Mesenchymal stem cell (in vitro differentiated cells and primary cell): ENCODE measurements around the gene ITGB4.
A peak's percentile ranks its signal among the peaks of the same experiment; 100 is the strongest.

ENCODE experiments used
- DNase-seq: peaks from one replicate; pipeline ENCODE4 v3.0.0-alpha.2; 2013
- H2AFZ ChIP-seq: one replicate; pipeline ENCODE4 v1.6.1; 2013; ENCODE audit warnings: low read depth, mild to moderate bottlenecking, control low read depth, inconsistent platforms, low read length, moderate library complexity
- H2AK5ac ChIP-seq: 2 replicates; pipeline ENCODE4 v1.6.1; 2013; ENCODE audit warnings: low read length, moderate library complexity, mild to moderate bottlenecking, inconsistent platforms; ENCODE audit not compliant: severe bottlenecking
- H2BK120ac ChIP-seq: one replicate; pipeline ENCODE4 v1.6.1; 2013; ENCODE audit warnings: low read depth, mild to moderate bottlenecking, inconsistent platforms, low read length, moderate library complexity
- H2BK12ac ChIP-seq, 2 experiments: one replicate each; pipeline ENCODE4 v1.6.1; 2013; ENCODE audit warnings: inconsistent platforms in 2 of 2, low read length in 2 of 2, mild to moderate bottlenecking in 2 of 2, moderate library complexity in 2 of 2, control low read depth in 1 of 2
- H2BK15ac ChIP-seq: one replicate; pipeline ENCODE4 v1.6.1; 2013; ENCODE audit warnings: mild to moderate bottlenecking, low read depth, inconsistent platforms; ENCODE audit not compliant: poor library complexity, severe bottlenecking
- H2BK5ac ChIP-seq: 2 replicates; pipeline ENCODE4 v1.6.1; 2013; ENCODE audit warnings: low read depth, mild to moderate bottlenecking, low read length, control low read depth, inconsistent platforms; ENCODE audit not compliant: poor library complexity, severe bottlenecking
- H3K14ac ChIP-seq, 2 experiments: one replicate each; pipeline ENCODE4 v1.6.1; 2013; ENCODE audit warnings: inconsistent platforms in 2 of 2, low read length in 2 of 2, control low read depth in 1 of 2, mild to moderate bottlenecking in 1 of 2, moderate library complexity in 1 of 2
- H3K18ac ChIP-seq, 2 experiments: one replicate each; pipeline ENCODE4 v1.6.1; 2013; ENCODE audit warnings: inconsistent platforms in 2 of 2, low read length in 2 of 2, control low read depth in 1 of 2, low read depth in 1 of 2, mild to moderate bottlenecking in 1 of 2
- H3K23ac ChIP-seq, 2 experiments: one replicate each; pipeline ENCODE4 v1.6.1; 2013; ENCODE audit warnings: inconsistent platforms in 2 of 2, low read length in 2 of 2, mild to moderate bottlenecking in 2 of 2, moderate library complexity in 2 of 2, control low read depth in 1 of 2
- H3K27ac ChIP-seq: 2 replicates; pipeline ENCODE4 v1.5.1; 2013; ENCODE audit warnings: mild to moderate bottlenecking, moderate library complexity, low read length, control low read depth, inconsistent platforms; ENCODE audit not compliant: poor library complexity, severe bottlenecking
- H3K27me3 ChIP-seq, 2 experiments: 2 replicates each; pipeline versions ENCODE4 v1.6.1 to v1.7.0; 2013; ENCODE audit warnings: low read length in 2 of 2, mild to moderate bottlenecking in 2 of 2, moderate library complexity in 2 of 2, control low read depth in 1 of 2, inconsistent platforms in 1 of 2; ENCODE audit not compliant: control insufficient read depth in 1 of 2, insufficient read depth in 1 of 2
- H3K36me3 ChIP-seq, 2 experiments: 2 replicates each; pipeline versions ENCODE4 v1.6.1 to v1.7.0; 2013; ENCODE audit warnings: low read length in 2 of 2, control low read depth in 1 of 2, inconsistent platforms in 1 of 2, low read depth in 1 of 2, mild to moderate bottlenecking in 1 of 2; ENCODE audit not compliant: insufficient read depth in 2 of 2, control insufficient read depth in 1 of 2
- H3K4ac ChIP-seq, 2 experiments: one replicate each; pipeline ENCODE4 v1.6.1; 2013; ENCODE audit warnings: inconsistent platforms in 2 of 2, low read length in 2 of 2, mild to moderate bottlenecking in 2 of 2, moderate library complexity in 2 of 2, control low read depth in 1 of 2, low read depth in 1 of 2
- H3K4me1 ChIP-seq: 2 replicates; pipeline ENCODE4 v1.6.1; 2013; ENCODE audit warnings: low read depth, low read length, control low read depth; ENCODE audit not compliant: control insufficient read depth, insufficient read depth
- H3K4me2 ChIP-seq: 2 replicates; pipeline ENCODE4 v1.6.1; 2013; ENCODE audit warnings: low read length, mild to moderate bottlenecking, inconsistent platforms; ENCODE audit not compliant: poor library complexity, severe bottlenecking
- H3K4me3 ChIP-seq, 2 experiments: 2 replicates each; pipeline versions ENCODE4 v1.5.1 to v1.7.0; 2013; ENCODE audit warnings: low read length in 2 of 2, mild to moderate bottlenecking in 2 of 2, control low read depth in 1 of 2, low read depth in 1 of 2; ENCODE audit not compliant: insufficient read depth in 1 of 2
- H3K79me1 ChIP-seq: replicated peaks from 2 replicates; pipeline ENCODE4 v1.6.1; 2013; ENCODE audit warnings: mild to moderate bottlenecking, control low read depth, low read length, inconsistent platforms; ENCODE audit not compliant: poor library complexity, severe bottlenecking
- H3K9ac ChIP-seq: 2 replicates; pipeline ENCODE4 v1.7.0; 2013; ENCODE audit warnings: mild to moderate bottlenecking, low read length, moderate library complexity
- H3K9me3 ChIP-seq: 2 replicates; pipeline ENCODE4 v1.7.0; 2013; ENCODE audit warnings: mild to moderate bottlenecking, low read length; ENCODE audit not compliant: control insufficient read depth
- H4K8ac ChIP-seq: one replicate; pipeline ENCODE4 v1.6.1; 2013; ENCODE audit warnings: inconsistent platforms, mild to moderate bottlenecking, low read length, moderate library complexity
- H4K91ac ChIP-seq: one replicate; pipeline ENCODE4 v1.6.1; 2013; ENCODE audit warnings: mild to moderate bottlenecking, low read length, inconsistent platforms
- WGBS: methylation state at CpG from one replicate; pipeline ENCODE4 v1.1.7; 2013; ENCODE audit warnings: mixed read lengths; 5-methylcytosine and 5-hydroxymethylcytosine counted together

ITGB4 gene

GRCh38 chr17:75799402-75799801 lies 78.1 kb downstream of the ITGB4 start:
- Histone ChIP-seq H3K27ac (no peak overlapping the region), H3K36me3 (peaks cover 35 to 59% of the 10 kb centered on the region in 2 experiments), H3K14ac (no peak overlapping the region), H2AFZ (no peak overlapping the region), H3K4me2 (no peak overlapping the region), H2BK15ac (no peak overlapping the region), H3K27me3 (no peaks in the 10 kb centered on the region), H3K9ac (no peak overlapping the region), H2BK12ac (no peak overlapping the region), H2BK120ac (no peak overlapping the region), H2AK5ac (no peak overlapping the region), H4K8ac (no peak overlapping the region), H3K9me3 (no peaks in the 10 kb centered on the region), H3K4ac (no peak overlapping the region), H3K18ac (no peak overlapping the region), H3K4me1 (no peaks in the 10 kb centered on the region), H2BK5ac (no peak overlapping the region), H4K91ac (no peak overlapping the region), H3K4me3 (no peak overlapping the region), H3K23ac (no peak overlapping the region), H3K79me1 (peaks cover 23% of the 10 kb centered on the region)
- DNase-seq: no peak
- 95% methylated on average over 4 of the region's 4 CpGs for WGBS

GRCh38 chr17:75803883-75804282 lies 82.6 kb downstream of the ITGB4 start:
- no peak overlapping the region for H4K91ac ChIP-seq
- no peak overlapping the region for H2AFZ ChIP-seq
- H3K4me1 ChIP-seq: peaks cover 3% of the 10 kb centered on the region
- no peaks in the 10 kb centered on the region for H3K9me3 ChIP-seq
- no peak overlapping the region for H3K9ac ChIP-seq
- no peak overlapping the region for H2AK5ac ChIP-seq
- no peak overlapping the region for H3K23ac ChIP-seq
- no peak overlapping the region for H3K4ac ChIP-seq
- H2BK15ac ChIP-seq: no peak overlapping the region
- H2BK5ac ChIP-seq: no peak overlapping the region
- peaks cover 15 to 24% of the 10 kb centered on the region in 2 experiments for H3K36me3 ChIP-seq
- H3K27ac ChIP-seq: no peak overlapping the region
- DNase-seq: no peak
- H3K14ac ChIP-seq: no peak overlapping the region
- H2BK120ac ChIP-seq: no peak overlapping the region
- no peak overlapping the region for H3K4me3 ChIP-seq
- H4K8ac ChIP-seq: no peak overlapping the region
- H3K18ac ChIP-seq: no peak overlapping the region
- no peaks in the 10 kb centered on the region for H3K27me3 ChIP-seq
- peaks cover 32% of the 10 kb centered on the region for H3K79me1 ChIP-seq
- H2BK12ac ChIP-seq: no peak overlapping the region
- no peak overlapping the region for H3K4me2 ChIP-seq
- WGBS: 86% methylated on average over 1 of the region's 1 CpG

- Histone ChIP-seq H3K14ac (no peak overlapping the region), H3K79me1 (peaks cover 38% of the 10 kb centered on the region), H3K9ac (no peak overlapping the region), H3K27me3 (no peaks in the 10 kb centered on the region), H3K4me3 (no peak overlapping the region), H3K36me3 (peaks cover 29% of the 10 kb centered on the region in 2 experiments), H3K18ac (no peak overlapping the region), H2BK15ac (no peak overlapping the region), H2BK120ac (no peak overlapping the region), H3K23ac (no peak overlapping the region), H2BK5ac (no peak overlapping the region), H2AFZ (no peak overlapping the region), H2AK5ac (no peak overlapping the region), H3K4me1 (peaks cover 13% of the 10 kb centered on the region), H3K9me3 (no peaks in the 10 kb centered on the region), H4K8ac (peak overlapping the region; percentile 30), H4K91ac (no peak overlapping the region), H2BK12ac (peak overlapping the region in 1 of 2 experiments; percentile 5), H3K4ac (no peak overlapping the region), H3K4me2 (no peak overlapping the region), H3K27ac (no peak overlapping the region)
- WGBS: 96% methylated on average over 3 of the region's 4 CpGs
- DNase-seq: no peak
Observed at GRCh38 chr17:75806822-75807500, 85.7 kb downstream of the ITGB4 start.
